22Rv1 (cell line): ENCODE data around the gene USP24.

Experiments
- H3K27ac ChIP-seq: fragments of 450-650 bp; 2 replicates; pipeline ENCODE4 v1.5.1; 2017
- ZFX ChIP-seq: fragments of 450-650 bp; IDR thresholded peaks from 2 replicates; pipeline ENCODE4 v1.6.1; 2017; ENCODE audit warnings: antibody characterized with exemption, borderline replicate concordance
- TF ChIP-seq, protein P1 (sequence below): fragments of 450-650 bp; IDR thresholded peaks from 2 replicates; pipeline ENCODE4 v1.5.1; 2017; ENCODE audit warnings: mild to moderate bottlenecking

The USP24 gene

GRCh38 chr1:55243655-55244054 is 28.5 kb upstream of the USP24 start:
- TF ChIP-seq, protein P1, sequence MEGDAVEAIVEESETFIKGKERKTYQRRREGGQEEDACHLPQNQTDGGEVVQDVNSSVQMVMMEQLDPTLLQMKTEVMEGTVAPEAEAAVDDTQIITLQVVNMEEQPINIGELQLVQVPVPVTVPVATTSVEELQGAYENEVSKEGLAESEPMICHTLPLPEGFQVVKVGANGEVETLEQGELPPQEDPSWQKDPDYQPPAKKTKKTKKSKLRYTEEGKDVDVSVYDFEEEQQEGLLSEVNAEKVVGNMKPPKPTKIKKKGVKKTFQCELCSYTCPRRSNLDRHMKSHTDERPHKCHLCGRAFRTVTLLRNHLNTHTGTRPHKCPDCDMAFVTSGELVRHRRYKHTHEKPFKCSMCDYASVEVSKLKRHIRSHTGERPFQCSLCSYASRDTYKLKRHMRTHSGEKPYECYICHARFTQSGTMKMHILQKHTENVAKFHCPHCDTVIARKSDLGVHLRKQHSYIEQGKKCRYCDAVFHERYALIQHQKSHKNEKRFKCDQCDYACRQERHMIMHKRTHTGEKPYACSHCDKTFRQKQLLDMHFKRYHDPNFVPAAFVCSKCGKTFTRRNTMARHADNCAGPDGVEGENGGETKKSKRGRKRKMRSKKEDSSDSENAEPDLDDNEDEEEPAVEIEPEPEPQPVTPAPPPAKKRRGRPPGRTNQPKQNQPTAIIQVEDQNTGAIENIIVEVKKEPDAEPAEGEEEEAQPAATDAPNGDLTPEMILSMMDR = no peak
- TF ChIP-seq ZFX = no peak
- H3K27ac ChIP-seq = no peak overlapping the region

GRCh38 chr1:55239548-55239947 is 24.4 kb upstream of the USP24 start:
- no peak for TF ChIP-seq ZFX
- TF ChIP-seq, protein P1 = no peak
- no peak overlapping the region for H3K27ac ChIP-seq

DNA sequence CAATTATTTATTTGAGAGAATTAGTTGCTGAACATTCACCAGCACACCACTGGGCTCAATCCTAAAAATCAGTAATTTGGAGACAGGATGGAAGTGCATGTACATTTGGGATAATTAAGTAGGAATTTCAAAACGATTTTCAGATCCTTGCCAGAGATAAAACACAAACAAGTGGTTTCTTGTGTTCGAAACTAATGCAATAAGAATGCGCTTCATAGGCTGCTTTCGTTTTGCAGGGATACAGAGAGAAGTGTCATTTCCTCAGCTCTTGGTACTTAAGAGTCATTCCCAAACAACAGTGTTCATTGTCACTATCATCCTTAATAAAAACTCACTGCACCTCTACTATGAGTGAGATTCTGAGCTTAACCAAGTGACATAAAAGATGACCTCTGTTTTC is 20.6 kb upstream of the USP24 start:
- no peak overlapping the region for H3K27ac ChIP-seq
- no peak for TF ChIP-seq ZFX
- TF ChIP-seq, protein P1 = no peak

GRCh38 chr1:55234016-55234415 is 18.9 kb upstream of the USP24 start:
- no peak overlapping the region for H3K27ac ChIP-seq
- TF ChIP-seq ZFX = no peak
- TF ChIP-seq, protein P1 = no peak

DNA sequence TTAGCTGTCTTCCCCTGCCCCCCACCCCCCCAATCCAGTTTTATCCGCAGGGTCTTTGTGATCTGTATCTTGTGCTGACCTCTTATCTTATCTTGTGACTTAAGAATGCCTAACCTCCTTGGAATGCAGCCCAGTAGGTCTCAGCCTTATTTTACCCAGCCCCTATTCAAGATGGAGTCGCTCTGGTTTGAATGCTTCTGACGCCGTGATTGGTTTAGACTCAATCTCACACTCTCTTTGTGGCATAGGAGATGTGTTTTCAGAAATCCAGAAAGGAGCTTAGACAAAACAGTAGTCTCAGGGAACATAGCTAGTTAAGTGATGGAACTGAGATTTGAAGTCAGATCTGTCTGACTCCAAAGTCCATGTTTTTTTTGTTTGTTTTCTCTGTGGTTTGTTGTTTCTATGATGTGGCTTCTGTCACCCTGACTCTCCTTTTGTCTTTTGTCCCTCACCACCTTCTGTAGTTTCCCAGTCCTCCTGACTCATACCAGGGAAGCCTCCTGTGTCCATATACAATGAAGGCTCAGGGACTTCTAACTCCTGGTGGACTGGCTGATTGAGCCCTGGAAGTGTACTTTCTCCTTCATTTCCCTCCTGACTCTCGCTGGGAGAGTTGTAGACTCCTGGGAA is 18.1 kb upstream of the USP24 start:
- TF ChIP-seq, protein P1 = no peak
- TF ChIP-seq ZFX = no peak
- no peak overlapping the region for H3K27ac ChIP-seq

- TF ChIP-seq ZFX = no peak
- TF ChIP-seq, protein P1 = no peak
- no peak overlapping the region for H3K27ac ChIP-seq
These were observed 17.4 kb upstream of the USP24 start for GRCh38 chr1:55232448-55233144.

DNA sequence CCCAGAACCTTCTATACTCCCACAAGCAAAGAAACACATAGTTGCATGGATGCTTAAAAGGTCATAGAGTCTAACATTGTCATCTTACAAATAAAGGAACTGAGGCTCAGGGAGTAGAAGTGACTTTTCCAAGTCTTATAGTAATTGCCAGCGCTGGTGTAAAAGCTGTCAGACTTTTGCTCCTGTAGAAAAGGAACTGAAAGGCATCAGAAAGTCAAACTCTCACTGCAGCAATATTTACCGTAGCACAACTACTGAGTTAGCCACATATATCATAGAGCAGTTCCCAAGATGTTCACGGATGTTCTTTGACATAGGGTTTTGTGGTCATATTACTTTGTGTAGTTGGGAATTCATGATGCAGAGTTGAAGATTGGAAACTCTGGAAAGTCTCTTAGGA is 16.6 kb upstream of the USP24 start:
- no peak for TF ChIP-seq ZFX
- TF ChIP-seq, protein P1 = no peak
- no peak overlapping the region for H3K27ac ChIP-seq
